LoVo (cell line): ENCODE measurements around the gene ARNT2.

Source experiments
- DNase-seq: peaks from one replicate; pipeline ENCODE4 v3.0.0-alpha.2; 2016; ENCODE audit warnings: low spot score

The ARNT2 gene

GRCh38 chr15:80595396-80595795 is 191.2 kb downstream of the ARNT2 start:
- no peak for DNase-seq

GRCh38 chr15:80596521-80596976 is 192.4 kb downstream of the ARNT2 start:
- peak; percentile 89 for DNase-seq

DNA sequence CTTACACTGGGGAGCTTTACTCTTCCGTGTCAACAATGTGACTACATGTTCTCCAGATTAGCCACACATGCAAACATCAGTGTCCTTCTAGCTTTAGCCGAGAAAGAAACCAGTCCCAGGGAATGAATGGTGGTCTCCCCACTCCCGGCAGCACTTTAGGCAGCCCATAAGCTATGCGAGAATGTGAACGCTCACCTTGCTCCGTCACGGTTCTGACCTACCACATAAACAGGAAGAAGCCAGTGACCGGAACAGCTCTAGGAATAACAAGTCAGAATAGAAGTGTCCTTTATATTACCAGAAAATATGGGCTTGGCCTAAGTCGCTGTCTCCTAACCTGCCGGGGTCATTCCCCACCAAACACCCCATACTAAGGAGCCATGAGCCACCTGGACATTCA is 192.9 kb downstream of the ARNT2 start:
- DNase-seq, result no peak

GRCh38 chr15:80599359-80599758 is 195.2 kb downstream of the ARNT2 start:
- DNase-seq, result peak; percentile 34

GRCh38 chr15:80600626-80601025 is 196.4 kb downstream of the ARNT2 start:
- DNase-seq, result no peak

DNA sequence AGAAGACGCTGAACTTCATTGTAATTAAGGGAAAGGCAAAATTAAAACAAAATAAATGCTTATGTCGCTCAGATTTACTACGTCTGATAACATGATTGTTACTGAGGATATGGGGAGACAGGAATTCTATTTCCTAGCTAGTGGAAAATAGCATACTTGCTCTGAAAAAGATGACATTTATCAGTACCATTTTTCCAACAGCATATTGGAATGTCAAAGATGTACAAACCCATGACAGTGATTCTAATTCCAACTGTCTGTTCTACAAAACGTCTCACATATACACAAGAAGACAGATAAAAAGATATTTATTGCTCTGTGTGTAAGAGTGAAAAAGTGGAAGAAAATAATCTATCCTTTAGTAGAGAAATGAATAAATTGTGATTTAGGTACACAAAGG is 197.1 kb downstream of the ARNT2 start:
- DNase-seq, result no peak

GRCh38 chr15:80604583-80605575 is 200.7 kb downstream of the ARNT2 start:
- no peak for DNase-seq

DNA sequence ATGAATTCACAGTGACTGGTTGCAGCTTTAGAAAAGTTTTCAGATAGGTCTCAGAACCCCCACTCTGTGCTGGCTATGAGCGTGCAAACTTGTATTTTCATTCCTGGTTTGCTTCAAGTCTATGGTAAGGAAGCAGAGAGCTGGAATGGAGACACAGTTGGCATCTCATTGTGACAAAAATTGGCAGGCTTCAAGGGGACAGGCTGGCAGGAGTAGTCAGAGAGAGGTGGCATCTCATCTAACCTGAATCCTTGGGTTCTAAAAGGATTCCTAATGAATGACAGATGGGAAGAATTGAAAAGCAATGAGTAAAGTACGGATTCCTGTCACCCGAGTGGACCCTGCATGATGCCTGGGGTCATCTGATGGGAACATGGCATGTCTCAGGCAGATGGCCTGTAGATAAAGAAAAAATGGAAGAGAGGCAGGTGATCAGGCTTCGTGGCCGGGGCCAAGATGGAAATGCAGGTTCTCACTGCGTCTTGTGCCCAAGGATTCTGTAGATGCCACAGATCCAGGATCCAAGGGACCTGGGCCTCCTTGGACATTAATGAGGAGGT is 201.5 kb downstream of the ARNT2 start:
- no peak for DNase-seq

DNA sequence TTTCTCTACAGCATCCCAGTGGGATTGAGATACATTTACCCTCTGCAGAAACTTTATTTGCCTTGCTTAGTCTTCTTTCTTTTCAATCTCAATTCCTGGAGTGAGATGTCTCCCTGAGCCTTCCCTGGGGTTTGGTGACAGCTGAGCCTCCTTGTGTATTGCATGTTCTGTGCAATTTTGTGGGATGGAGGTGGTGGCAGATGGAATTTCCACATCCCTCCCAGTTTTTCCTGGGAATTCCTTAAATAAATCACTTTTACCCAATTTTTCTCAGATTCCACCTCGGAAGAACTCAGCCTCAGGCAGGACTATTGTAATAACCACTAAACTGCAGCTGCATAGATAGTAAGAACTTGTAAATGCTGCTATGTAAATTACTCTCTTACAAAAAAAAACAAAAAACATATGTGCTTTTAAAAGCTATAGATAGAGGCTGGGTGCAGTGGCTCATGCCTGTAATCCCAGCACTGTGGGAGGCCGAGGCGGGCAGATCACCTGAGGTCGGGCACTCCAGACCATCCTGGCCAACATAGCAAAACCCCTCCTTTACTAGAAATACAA is 202.4 kb downstream of the ARNT2 start:
- DNase-seq, result no peak

- DNase-seq, result no peak
Measured at GRCh38 chr15:80607287-80607980, 203.3 kb downstream of the ARNT2 start.

- no peak for DNase-seq
Measured at GRCh38 chr15:80608688-80609087, 204.5 kb downstream of the ARNT2 start.

GRCh38 chr15:80609091-80609490 is 204.9 kb downstream of the ARNT2 start:
- no peak for DNase-seq

- DNase-seq, result no peak
Measured at GRCh38 chr15:80609512-80609946, 205.3 kb downstream of the ARNT2 start.

DNA sequence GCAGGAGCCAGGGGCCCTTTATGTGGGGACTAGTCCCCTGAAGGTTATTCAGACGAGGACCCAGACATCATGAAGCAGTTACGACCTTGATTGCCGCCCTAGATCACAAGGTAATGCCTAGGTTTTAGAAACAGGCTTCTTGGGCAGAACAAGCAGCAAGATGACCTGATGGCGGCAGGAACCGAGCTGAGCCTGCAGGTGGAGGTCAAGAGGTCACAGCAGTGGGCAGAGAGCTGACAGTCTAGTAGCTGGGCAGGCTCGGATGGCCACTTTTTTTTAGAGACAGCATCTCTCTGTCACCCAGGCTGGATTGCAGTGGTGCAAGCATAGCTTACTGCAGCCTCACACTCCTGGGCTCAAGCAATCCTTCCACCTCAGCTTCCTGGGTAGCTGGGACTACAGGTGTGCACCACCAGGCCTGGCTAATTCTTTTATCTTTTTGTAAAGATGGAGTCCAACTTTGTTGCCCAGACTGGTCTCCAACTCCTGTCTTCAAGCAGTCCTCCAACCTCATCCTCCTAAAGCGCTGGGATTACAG is 207.4 kb downstream of the ARNT2 start:
- DNase-seq, result no peak

GRCh38 chr15:80612118-80612823 is 208.1 kb downstream of the ARNT2 start:
- no peak for DNase-seq

DNA sequence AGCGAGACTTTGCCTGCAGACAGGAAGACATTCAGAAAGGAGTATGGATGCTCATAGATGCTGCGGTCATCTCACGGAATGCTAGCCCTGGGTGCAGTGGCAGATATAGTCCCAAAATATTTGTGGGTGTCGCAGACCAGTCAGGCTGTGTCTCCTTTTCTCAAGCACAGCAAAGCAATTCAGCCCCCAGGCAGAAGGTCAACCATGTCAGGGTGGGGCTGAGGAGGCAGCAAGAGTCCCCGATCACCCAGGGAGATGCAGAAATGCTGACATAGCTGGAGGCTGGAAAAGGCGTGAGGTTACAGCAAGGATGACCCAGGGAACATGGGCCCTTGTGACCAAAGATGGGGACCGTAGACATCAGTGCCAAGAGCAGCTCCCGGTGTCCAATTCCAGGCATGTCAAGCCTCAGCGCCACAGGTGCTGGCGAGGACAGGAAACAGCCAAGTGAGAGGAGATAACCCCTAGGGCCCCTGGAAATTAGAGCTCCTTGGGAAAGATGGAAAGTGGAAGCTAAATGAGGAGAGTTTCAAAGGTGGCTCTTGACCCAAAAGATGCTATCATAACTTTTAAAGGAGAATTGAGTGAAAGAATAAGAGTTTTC is 209.7 kb downstream of the ARNT2 start:
- DNase-seq, result no peak

DNA sequence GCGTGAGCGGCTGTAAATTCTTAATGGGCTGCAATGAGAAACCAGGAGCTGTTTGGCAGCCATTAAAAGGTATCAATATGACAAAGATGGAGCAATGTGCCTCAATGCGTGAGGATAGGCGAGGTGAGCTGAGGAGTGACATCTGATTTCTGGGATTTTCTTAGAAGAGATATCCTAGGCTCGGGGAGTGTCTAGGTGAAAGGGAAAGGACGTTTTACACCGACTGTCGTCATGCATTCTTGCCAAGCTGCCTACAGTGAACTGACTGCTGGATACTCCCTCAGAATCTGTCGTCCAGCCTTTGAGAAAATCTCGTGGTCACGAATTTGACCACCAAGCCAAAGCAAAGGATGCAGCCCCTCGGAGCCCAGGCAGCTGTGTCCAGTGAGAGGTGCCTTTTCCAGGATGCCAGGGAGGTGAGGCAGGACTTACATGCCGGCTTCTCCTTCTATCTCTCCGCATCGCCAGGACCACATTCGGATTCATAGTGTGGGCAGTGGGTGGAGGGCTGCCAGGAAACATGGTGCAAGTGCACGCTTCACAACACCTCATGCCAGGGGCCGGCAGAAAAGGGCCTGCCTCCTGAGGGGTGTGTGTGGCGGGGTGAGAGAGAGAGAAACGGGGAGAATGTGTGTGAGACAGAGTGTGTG is 210.7 kb downstream of the ARNT2 start:
- DNase-seq, result no peak

GRCh38 chr15:80615361-80615736 is 211.2 kb downstream of the ARNT2 start:
- DNase-seq, result no peak

DNA sequence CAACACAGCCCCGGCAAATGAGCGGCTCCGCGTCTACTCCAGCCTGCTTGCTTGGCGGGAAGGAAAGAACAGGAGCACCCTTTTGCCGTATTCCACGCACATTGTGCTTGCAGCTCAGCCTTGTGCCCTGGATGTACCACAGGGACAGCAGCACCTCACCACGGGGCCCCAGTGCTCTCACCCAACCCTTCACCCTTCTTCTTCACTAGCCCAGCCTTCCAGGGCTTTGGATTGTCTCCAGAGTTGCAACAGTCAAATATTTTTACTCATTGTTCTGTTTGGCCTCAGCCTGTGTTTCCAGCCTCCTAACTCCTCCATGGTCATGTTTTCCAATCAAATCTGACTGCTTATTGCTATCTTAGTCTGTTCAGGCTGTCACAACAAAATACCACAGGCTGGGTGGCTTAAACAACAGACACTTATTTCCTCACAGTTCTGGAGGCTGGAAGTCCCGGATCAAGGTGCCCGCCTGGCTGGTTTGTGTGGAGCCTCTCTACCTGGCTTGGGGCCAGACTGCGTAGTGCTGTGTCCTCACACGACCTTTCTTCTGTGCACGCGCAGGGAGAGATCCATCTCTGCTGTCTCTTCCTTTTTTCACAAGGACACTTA is 211.7 kb downstream of the ARNT2 start:
- peak; percentile 3 for DNase-seq
